Ovary (tissue), 3 donors: ENCODE measurements around the gene KLHL25.

Source experiments
- EP300 ChIP-seq: sonication (generic); formaldehyde crosslinking; IDR thresholded peaks from one replicate; pipeline ENCODE4 v1.6.1; 2017; ENCODE audit warnings: antibody characterized with exemption
- POLR2A ChIP-seq: fragments of 450-650 bp; IDR thresholded peaks from one replicate; pipeline ENCODE4 v1.6.1; 2017; ENCODE audit warnings: antibody characterized with exemption, mild to moderate bottlenecking, moderate library complexity
- TF ChIP-seq, protein P1 (sequence below), 3 donors: fragments of 450-650 bp in 2 of 3; fragments of 200-600 bp in 1 of 3; IDR thresholded peaks; one replicate each; pipeline versions ENCODE4 v1.5.1 to v1.8.0; 2016 to 2022; ENCODE audit warnings: antibody characterized with exemption in 3 of 3, mild to moderate bottlenecking in 1 of 3
- donor health status: DM: no; HTN: no; CAD: no.

DNA sequence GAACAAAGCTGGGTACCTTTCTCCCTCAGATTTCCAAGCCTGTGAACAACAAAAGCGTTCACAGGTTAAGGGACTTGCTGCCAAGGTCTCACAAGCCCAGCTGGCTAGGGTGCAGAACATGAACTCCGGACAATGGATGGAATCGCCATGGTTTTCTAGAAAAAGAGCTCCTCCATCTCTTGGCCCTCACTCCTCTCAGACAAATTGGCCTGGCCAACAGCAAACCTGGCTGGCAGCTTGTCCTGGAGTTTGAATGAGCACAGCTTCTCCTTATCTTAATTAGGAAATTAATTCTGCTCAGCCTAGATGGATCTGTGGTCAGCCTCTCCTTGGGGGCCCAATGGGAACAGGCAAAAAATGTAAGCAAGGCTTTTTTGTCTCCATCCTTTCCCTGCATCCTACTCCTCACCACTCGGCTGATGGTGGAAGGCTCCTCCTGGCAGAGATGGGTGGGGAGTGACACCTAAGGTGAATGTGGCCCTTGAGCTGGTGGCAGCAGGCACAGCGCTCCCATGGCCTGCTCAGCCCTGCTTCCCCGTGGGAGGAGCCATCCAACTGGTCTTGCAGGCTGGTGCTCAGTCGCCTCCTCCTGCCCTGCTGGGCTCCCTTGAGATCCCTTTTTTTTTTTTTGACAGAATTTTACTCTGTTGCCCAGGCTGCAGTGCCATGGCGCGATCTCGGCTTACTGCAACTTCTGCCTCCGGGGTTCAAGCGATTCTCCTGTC, 5.8 kb downstream of the KLHL25 start:
- TF ChIP-seq, protein P1, sequence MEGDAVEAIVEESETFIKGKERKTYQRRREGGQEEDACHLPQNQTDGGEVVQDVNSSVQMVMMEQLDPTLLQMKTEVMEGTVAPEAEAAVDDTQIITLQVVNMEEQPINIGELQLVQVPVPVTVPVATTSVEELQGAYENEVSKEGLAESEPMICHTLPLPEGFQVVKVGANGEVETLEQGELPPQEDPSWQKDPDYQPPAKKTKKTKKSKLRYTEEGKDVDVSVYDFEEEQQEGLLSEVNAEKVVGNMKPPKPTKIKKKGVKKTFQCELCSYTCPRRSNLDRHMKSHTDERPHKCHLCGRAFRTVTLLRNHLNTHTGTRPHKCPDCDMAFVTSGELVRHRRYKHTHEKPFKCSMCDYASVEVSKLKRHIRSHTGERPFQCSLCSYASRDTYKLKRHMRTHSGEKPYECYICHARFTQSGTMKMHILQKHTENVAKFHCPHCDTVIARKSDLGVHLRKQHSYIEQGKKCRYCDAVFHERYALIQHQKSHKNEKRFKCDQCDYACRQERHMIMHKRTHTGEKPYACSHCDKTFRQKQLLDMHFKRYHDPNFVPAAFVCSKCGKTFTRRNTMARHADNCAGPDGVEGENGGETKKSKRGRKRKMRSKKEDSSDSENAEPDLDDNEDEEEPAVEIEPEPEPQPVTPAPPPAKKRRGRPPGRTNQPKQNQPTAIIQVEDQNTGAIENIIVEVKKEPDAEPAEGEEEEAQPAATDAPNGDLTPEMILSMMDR (IDR thresholded peaks at IDR 0.05) = no peak
- TF ChIP-seq EP300 = no peak
- no peak for TF ChIP-seq POLR2A
